Activated B cell treated with CpG ODN at 0.5 μM for 24 hours (primary cell): ENCODE results near the gene CPEB3. TPM values are rescaled to one million over a fixed set of nuclear protein-coding genes. Genes with fewer than 3 reads are reported as not detected.

Source experiments
- ATAC-seq: fragments of 200-7000 bp; cut with Tn5 transposase; one replicate; pipeline ENCODE4 v1.10.0; 2021; ENCODE audit warnings: low read depth, mild to moderate bottlenecking, moderate library complexity
- CTCF ChIA-PET: fragments of 350-600 bp; sonication (Branson Sonifier 250); formaldehyde crosslinking; loops from one replicate; lab custom pipeline; 2021; ENCODE audit warnings: antibody characterized with exemption; lab: Charles Lee
- POLR2A ChIA-PET: fragments of 350-600 bp; sonication (Branson Sonifier 250); formaldehyde crosslinking; loops from one replicate; lab custom pipeline; 2021; ENCODE audit warnings: antibody characterized with exemption; lab: Charles Lee
- DNase-seq: peaks from one replicate; pipeline ENCODE4 v3.0.0; 2022
- H3K27ac Mint-ChIP-seq: one replicate; pipeline ENCODE4 v1.8.0; 2020; ENCODE audit warnings: mixed read lengths
- H3K27me3 Mint-ChIP-seq: one replicate; pipeline ENCODE4 v1.8.0; 2021; ENCODE audit warnings: mixed read lengths
- H3K36me3 Mint-ChIP-seq: one replicate; pipeline ENCODE4 v1.8.0; 2021; ENCODE audit warnings: low read depth, mixed read lengths
- H3K4me1 Mint-ChIP-seq: one replicate; pipeline ENCODE4 v1.8.0; 2021; ENCODE audit warnings: mixed read lengths
- H3K4me3 Mint-ChIP-seq: one replicate; pipeline ENCODE4 v1.8.0; 2020; ENCODE audit warnings: mild to moderate bottlenecking, mixed read lengths
- H3K9me3 Mint-ChIP-seq: one replicate; pipeline ENCODE4 v1.8.0; 2020; ENCODE audit warnings: mixed read lengths
- CTCF ChIP-seq: fragments of 200-600 bp; IDR thresholded peaks from one replicate; pipeline ENCODE4 v1.8.0; 2022; ENCODE audit warnings: antibody characterized with exemption, mild to moderate bottlenecking
- intact Hi-C: fragments of 100-400 bp; cut with micrococcal nuclease; formaldehyde crosslinking; loops from one replicate; pipeline ENCODE4 v1.15.1; 2024
- total RNA-seq: library from RNA; stranded (reverse); gene quantifications from 2 replicates; pipeline ENCODE4 v1.2.3, GENCODE V29; 2022

The CPEB3 gene
- total RNA-seq, 1 donor from 2014 or later, result 2.5 TPM

DNA sequence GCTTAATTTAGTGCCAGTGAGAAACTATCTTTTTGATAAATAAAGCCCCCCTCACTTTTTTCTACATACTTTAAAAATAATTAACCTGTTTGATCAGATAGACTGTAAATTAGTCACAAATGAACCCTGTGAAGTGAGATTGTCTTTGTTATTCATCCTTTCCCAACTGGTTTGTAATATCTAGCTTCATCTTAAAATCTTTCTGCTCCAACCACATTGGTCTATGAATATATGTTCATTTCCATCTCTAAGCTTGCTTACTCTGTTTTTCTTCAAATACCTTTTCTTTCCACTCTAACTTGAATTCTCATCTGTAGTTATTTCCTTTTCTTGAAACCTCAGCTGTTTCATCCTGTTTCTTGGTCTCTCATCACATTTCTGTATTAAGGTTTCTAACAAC, 12.2 kb upstream of the CPEB3 start:
- Mint-ChIP-seq H3K27me3 (no peaks in the 10 kb centered on the region), H3K36me3 (peaks cover 27% of the 10 kb centered on the region), H3K4me1 (peaks cover 24% of the 10 kb centered on the region), H3K27ac (no peak overlapping the region), H3K4me3 (no peak overlapping the region), H3K9me3 (no peaks in the 10 kb centered on the region)
- ATAC-seq (no peak), DNase-seq (no peak)
- intact Hi-C loops, result no loop called here
- no peak for TF ChIP-seq CTCF
- CTCF ChIA-PET, result no interaction called here
- POLR2A ChIA-PET, result no interaction called here

DNA sequence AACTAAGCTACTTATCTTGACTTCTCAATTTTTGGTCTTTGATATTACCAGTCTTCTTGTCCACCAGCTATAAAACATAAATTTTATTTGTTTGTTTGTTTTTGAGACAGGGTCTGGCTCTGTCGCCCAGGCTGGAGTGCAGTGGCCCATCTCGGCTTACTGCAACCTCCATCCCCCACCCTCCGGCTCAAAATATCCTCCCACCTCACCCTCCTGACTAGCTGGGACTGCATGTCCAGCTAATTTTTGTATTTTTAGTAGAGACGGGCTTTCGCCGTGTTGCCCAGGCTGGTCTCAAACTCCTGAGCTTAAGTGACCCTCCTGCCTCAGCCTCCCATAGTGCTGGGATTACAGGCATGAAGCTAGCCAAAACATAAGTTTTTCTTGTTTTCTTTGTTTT, 7.6 kb upstream of the CPEB3 start:
- intact Hi-C loops, result loop anchor here (10.0 kb wide), 1 partner anchor 1406 kb away; the partner anchor contains the start of gene FRA10AC1

DNA sequence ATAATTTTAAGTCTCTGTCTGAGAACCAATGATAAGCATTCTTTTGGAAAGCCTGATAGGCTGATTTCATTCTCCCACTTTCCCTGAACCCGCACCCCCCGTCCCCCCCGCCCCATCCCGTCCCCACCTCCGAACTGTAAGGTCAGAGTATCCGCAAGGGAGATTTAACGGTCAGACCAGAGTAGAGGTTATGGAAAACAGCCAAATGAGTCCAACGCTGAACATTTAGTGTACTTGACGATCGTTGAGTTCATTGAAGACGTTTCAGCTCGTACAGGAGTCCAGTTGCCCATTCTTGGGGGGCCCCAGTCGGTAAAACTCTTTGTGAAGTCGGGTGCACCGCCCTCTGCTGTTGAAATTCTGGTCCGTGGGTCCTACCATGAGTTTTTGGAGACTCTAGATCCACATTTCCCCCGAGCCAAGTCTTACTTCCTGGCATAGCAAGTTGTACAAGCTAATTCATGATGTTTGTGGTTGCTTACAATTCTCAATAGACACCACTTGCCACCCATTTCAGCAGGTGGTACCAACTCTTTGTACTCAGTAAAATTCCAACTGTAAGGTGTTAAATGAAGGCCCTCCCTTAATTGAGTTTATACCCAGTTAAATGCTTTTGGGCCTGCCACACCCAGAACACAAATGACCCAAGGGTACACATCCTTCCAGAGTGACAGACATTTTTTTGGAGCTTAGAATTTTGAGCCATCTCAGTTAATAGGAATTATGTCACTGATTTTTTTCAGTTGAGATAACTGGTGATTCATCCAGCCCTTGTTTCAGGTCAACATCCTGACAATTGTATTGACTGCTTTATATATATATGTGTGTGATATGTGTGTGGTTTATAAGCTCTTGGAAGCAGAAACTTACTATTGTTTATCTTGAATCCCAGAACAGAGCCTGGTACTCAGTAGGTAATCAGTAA, 1.3 kb upstream of the CPEB3 start:
- no peak for TF ChIP-seq CTCF
- ChIA-PET CTCF (interaction anchor here (0.6 to 7.6 kb wide), 8 partner anchors 8 to 205 kb away, joined by 3 to 72 read pairs (median 3); no protein-coding TSS in a partner anchor), POLR2A (interaction anchor here (1.0 to 2.1 kb wide), 4 partner anchors 111 to 556 kb away, joined by 4 to 23 read pairs (median 8); partner anchors contain the start of gene EXOC6)
- Mint-ChIP-seq H3K4me1 (peaks cover 37% of the 10 kb centered on the region), H3K9me3 (no peaks in the 10 kb centered on the region), H3K4me3 (peak overlapping the region; percentile 96), H3K36me3 (peaks cover 18% of the 10 kb centered on the region), H3K27me3 (no peaks in the 10 kb centered on the region), H3K27ac (peak overlapping the region; percentile 80)
- ATAC-seq, result no peak
- peak; percentile 19 for DNase-seq
- intact Hi-C loops, result loop anchor here (1.0 to 10.0 kb wide), 10 partner anchors 52 to 1413 kb away; partner anchors contain the start of genes FRA10AC1, IDE and TNKS2

More for the DNA sequence above, 7.6 kb upstream of the CPEB3 start:
- no peak overlapping the region for H3K27ac Mint-ChIP-seq
- ChIA-PET POLR2A (interaction anchor here (0.6 kb wide), 2 partner anchors 20 to 65 kb away, joined by 7 to 8 read pairs; no protein-coding TSS in a partner anchor), CTCF (no interaction called here)
- peaks cover 43% of the 10 kb centered on the region for H3K36me3 Mint-ChIP-seq
- H3K4me3 Mint-ChIP-seq, result no peak overlapping the region
- peaks cover 27% of the 10 kb centered on the region for H3K4me1 Mint-ChIP-seq
- ATAC-seq (no peak), DNase-seq (no peak)
- no peak for TF ChIP-seq CTCF
- no peaks in the 10 kb centered on the region for H3K9me3 Mint-ChIP-seq
- no peaks in the 10 kb centered on the region for H3K27me3 Mint-ChIP-seq

GRCh38 chr10:92291616-92291865, 663 bp upstream of the CPEB3 start:
- DNase-seq, result no peak
- Mint-ChIP-seq H3K4me1 (peaks cover 33% of the 10 kb centered on the region), H3K27ac (peak overlapping the region; percentile 80), H3K27me3 (no peaks in the 10 kb centered on the region), H3K4me3 (peak overlapping the region; percentile 96), H3K9me3 (no peaks in the 10 kb centered on the region), H3K36me3 (peaks cover 16% of the 10 kb centered on the region)
- no peak for ATAC-seq
- ChIA-PET CTCF (interaction anchor here (0.8 to 7.6 kb wide), 6 partner anchors 48 to 204 kb away, joined by 3 to 72 read pairs (median 3); no protein-coding TSS in a partner anchor), POLR2A (interaction anchor here (0.6 to 2.1 kb wide), 9 partner anchors 26 to 557 kb away, joined by 3 to 23 read pairs (median 6); partner anchors contain the start of genes EXOC6 and IDE)
- intact Hi-C loops, result loop anchor here (1.0 to 10.0 kb wide), 10 partner anchors 51 to 1413 kb away; partner anchors contain the start of genes FRA10AC1, IDE and TNKS2
- no peak for TF ChIP-seq CTCF
